ENCODE data around the gene DFFB. TPM values are rescaled to one million over a fixed set of nuclear protein-coding genes. Genes with fewer than 3 reads are reported as not detected.

The DFFB gene
- polyA plus RNA-seq, 1 donor from 2014 or later: 20.2 TPM

GRCh38 chr1:3864884-3865283, 7.6 kb downstream of the DFFB start:
- Histone ChIP-seq H3K9me3 (ENCODE audit: low read length) (no peaks in the 10 kb centered on the region), H3K79me2 (replicated peaks; ENCODE audit: insufficient read depth, low read length) (no peaks in the 10 kb centered on the region), H3K9me2 (ENCODE audit: insufficient read depth, low read length) (no peaks in the 10 kb centered on the region), H3K9ac (ENCODE audit: low read length) (no peak overlapping the region), H3K4me3 (ENCODE audit: low read length) (no peak overlapping the region), H3F3A (ENCODE audit: insufficient read depth, low read length, poor library complexity, severe bottlenecking) (no peaks in the 10 kb centered on the region), H4K20me1 (ENCODE audit: insufficient read depth) (no peaks in the 10 kb centered on the region), H3K36me3 (ENCODE audit: insufficient read depth, low read length) (no peaks in the 10 kb centered on the region), H3K27me3 (ENCODE audit: insufficient read depth, low read depth, low read length) (no peaks in the 10 kb centered on the region), H3K27ac (ENCODE audit: low read length) (no peak overlapping the region), H3K4me2 (ENCODE audit: low read length) (no peak overlapping the region), H2AFZ (ENCODE audit: low read depth, low read length) (no peak overlapping the region)
- TF ChIP-seq MXI1 (conservative IDR thresholded peaks at IDR 0.05; ENCODE audit: poor library complexity, severe bottlenecking) (no peak), RAD21 (conservative IDR thresholded peaks at IDR 0.05) (no peak), POLR2AphosphoS5 (IDR thresholded peaks at IDR 0.05) (no peak), SMC3 (conservative IDR thresholded peaks at IDR 0.05; ENCODE audit: poor library complexity) (no peak), CTCF (IDR thresholded peaks at IDR 0.05; ENCODE audit: poor library complexity, severe bottlenecking) (no peak), TAF1 (IDR thresholded peaks at IDR 0.05; ENCODE audit: low read depth) (no peak), EZH2 (IDR thresholded peaks at IDR 0.05; ENCODE audit: borderline replicate concordance, insufficient read depth, low read length, poor library complexity, severe bottlenecking) (no peak), EP300 (conservative IDR thresholded peaks at IDR 0.05; ENCODE audit: poor library complexity, severe bottlenecking) (no peak)
- TF ChIP-seq, protein P1, sequence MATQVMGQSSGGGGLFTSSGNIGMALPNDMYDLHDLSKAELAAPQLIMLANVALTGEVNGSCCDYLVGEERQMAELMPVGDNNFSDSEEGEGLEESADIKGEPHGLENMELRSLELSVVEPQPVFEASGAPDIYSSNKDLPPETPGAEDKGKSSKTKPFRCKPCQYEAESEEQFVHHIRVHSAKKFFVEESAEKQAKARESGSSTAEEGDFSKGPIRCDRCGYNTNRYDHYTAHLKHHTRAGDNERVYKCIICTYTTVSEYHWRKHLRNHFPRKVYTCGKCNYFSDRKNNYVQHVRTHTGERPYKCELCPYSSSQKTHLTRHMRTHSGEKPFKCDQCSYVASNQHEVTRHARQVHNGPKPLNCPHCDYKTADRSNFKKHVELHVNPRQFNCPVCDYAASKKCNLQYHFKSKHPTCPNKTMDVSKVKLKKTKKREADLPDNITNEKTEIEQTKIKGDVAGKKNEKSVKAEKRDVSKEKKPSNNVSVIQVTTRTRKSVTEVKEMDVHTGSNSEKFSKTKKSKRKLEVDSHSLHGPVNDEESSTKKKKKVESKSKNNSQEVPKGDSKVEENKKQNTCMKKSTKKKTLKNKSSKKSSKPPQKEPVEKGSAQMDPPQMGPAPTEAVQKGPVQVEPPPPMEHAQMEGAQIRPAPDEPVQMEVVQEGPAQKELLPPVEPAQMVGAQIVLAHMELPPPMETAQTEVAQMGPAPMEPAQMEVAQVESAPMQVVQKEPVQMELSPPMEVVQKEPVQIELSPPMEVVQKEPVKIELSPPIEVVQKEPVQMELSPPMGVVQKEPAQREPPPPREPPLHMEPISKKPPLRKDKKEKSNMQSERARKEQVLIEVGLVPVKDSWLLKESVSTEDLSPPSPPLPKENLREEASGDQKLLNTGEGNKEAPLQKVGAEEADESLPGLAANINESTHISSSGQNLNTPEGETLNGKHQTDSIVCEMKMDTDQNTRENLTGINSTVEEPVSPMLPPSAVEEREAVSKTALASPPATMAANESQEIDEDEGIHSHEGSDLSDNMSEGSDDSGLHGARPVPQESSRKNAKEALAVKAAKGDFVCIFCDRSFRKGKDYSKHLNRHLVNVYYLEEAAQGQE (IDR thresholded peaks at IDR 0.05; ENCODE audit: borderline replicate concordance): no peak

DNA sequence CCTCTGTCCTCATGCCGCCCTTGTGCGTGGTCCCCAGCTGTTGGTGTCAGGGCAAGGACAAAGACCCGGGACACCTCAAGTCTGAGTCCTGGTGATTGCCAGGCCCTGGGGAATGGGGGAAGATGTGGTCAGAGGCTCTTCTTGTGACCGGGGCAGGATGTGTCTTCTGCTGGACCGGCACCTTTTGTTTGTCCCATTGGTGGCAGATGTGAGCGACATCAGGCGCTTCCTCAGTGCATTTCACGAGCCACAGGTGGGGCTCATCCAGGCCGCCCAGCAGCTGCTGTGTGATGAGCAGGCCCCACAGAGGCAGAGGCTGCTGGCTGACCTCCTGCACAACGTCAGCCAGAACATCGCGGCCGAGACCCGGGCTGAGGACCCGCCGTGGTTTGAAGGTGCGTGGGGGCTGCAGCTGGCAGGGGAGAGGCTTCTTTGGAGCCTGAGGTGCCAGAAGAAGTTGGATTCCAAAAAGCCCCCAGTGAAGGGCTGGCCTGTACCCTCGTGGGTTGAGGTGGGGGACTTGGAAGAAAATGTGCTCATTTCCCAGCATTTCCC, 8.4 kb downstream of the DFFB start:
- Histone ChIP-seq H3K9me3 (ENCODE audit: low read length) (no peaks in the 10 kb centered on the region), H3K36me3 (ENCODE audit: insufficient read depth, low read length) (no peaks in the 10 kb centered on the region), H3K27ac (ENCODE audit: low read length) (no peak overlapping the region), H4K20me1 (ENCODE audit: insufficient read depth) (no peaks in the 10 kb centered on the region), H3K4me3 (ENCODE audit: low read length) (no peak overlapping the region), H3F3A (ENCODE audit: insufficient read depth, low read length, poor library complexity, severe bottlenecking) (no peaks in the 10 kb centered on the region), H3K27me3 (ENCODE audit: insufficient read depth, low read depth, low read length) (no peaks in the 10 kb centered on the region), H2AFZ (ENCODE audit: low read depth, low read length) (no peak overlapping the region), H3K9ac (ENCODE audit: low read length) (no peak overlapping the region), H3K9me2 (ENCODE audit: insufficient read depth, low read length) (no peaks in the 10 kb centered on the region), H3K79me2 (replicated peaks; ENCODE audit: insufficient read depth, low read length) (no peaks in the 10 kb centered on the region), H3K4me2 (ENCODE audit: low read length) (no peak overlapping the region)
- TF ChIP-seq SMC3 (conservative IDR thresholded peaks at IDR 0.05; ENCODE audit: poor library complexity) (no peak), MXI1 (conservative IDR thresholded peaks at IDR 0.05; ENCODE audit: poor library complexity, severe bottlenecking) (no peak), EP300 (conservative IDR thresholded peaks at IDR 0.05; ENCODE audit: poor library complexity, severe bottlenecking) (no peak), EZH2 (IDR thresholded peaks at IDR 0.05; ENCODE audit: borderline replicate concordance, insufficient read depth, low read length, poor library complexity, severe bottlenecking) (no peak), TAF1 (IDR thresholded peaks at IDR 0.05; ENCODE audit: low read depth) (no peak), POLR2AphosphoS5 (IDR thresholded peaks at IDR 0.05) (no peak), RAD21 (conservative IDR thresholded peaks at IDR 0.05) (no peak)
- TF ChIP-seq, protein P1 (IDR thresholded peaks at IDR 0.05; ENCODE audit: borderline replicate concordance): no peak

Data from neural cell (in vitro differentiated cells).